Measurements from ENCODE around the gene CCR2. TPM values are rescaled to one million over a fixed set of nuclear protein-coding genes. Genes with fewer than 3 reads are reported as not detected.

The CCR2 gene
- polyA plus RNA-seq, 1 of the 3 experiments (the other 2 are of a cell fraction), result not detected

DNA sequence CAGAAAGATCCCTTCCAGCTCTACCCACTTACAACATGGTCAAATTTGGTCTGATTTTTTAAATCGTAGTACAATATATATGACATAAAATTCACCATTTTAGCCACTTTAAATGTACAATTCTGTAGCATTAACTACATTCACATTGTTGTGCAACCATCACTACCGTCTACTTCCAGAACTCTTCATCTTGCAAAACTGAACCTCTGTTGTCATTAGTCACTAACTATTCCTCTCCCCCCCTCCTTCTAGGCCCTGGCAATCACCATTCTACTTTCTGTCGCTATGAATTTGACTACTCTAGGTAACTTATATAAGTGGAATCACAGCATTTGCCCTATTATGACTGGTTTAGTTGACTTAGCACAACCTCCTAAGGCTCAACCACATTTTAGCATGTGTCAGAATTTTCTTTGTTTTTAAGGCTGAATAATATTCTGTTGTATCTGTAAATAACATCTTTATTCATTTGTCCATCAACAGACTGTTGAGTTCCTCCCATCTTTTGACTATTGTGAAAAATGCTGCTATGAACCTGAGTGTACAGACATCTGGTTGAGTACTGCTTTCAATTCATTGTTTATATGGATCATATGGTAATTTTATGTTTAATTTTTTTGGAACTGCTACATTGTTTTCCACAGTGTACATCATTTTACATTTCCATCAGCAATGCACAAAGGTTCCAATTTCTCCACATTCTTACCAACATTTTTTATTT lies 35.5 kb upstream of the CCR2 start:
- Histone ChIP-seq H3K9ac (no peak overlapping the region), H4K20me1 (ENCODE audit: insufficient read depth) (no peaks in the 10 kb centered on the region), H3K36me3 (replicated peaks in 1 of 2; ENCODE audit: control insufficient read depth in 1 of 2, insufficient read depth in 2 of 2, low read length in 1 of 2) (no peaks in the 10 kb centered on the region), H3K27ac (ENCODE audit: low read depth in 2 of 2, low read length in 1 of 2) (no peak overlapping the region), H3K4me1 (ENCODE audit: control insufficient read depth in 1 of 2, insufficient read depth in 2 of 2, low read depth in 1 of 2, low read length in 1 of 2) (no peaks in the 10 kb centered on the region), H3K4me2 (no peak overlapping the region), H3K27me3 (ENCODE audit: insufficient read depth) (no peaks in the 10 kb centered on the region), H3K4me3 (ENCODE audit: low read depth in 2 of 2, low read length in 1 of 2) (no peak overlapping the region), H3K9me3 (no peaks in the 10 kb centered on the region), H3K9me2 (no peaks in the 10 kb centered on the region), H3F3A (replicated peaks; ENCODE audit: insufficient read depth) (no peaks in the 10 kb centered on the region), H2AFZ (ENCODE audit: low read depth) (no peak overlapping the region), H3K79me2 (ENCODE audit: insufficient read depth) (no peaks in the 10 kb centered on the region)
- WGBS (ENCODE audit: low lambda C conversion rate), result 10% methylated on average over 3 of the region's 3 CpGs
- POLR2A ChIA-PET, result no interaction called here
- no peak for TF ChIP-seq ELF1 (IDR thresholded peaks at IDR 0.05)
- TF ChIP-seq, protein P1, sequence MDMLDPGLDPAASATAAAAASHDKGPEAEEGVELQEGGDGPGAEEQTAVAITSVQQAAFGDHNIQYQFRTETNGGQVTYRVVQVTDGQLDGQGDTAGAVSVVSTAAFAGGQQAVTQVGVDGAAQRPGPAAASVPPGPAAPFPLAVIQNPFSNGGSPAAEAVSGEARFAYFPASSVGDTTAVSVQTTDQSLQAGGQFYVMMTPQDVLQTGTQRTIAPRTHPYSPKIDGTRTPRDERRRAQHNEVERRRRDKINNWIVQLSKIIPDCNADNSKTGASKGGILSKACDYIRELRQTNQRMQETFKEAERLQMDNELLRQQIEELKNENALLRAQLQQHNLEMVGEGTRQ (IDR thresholded peaks at IDR 0.05; ENCODE audit: borderline replicate concordance, low read depth, low read length), result no peak
- CTCF ChIA-PET, result no interaction called here
- no peak for DNase-seq

DNA sequence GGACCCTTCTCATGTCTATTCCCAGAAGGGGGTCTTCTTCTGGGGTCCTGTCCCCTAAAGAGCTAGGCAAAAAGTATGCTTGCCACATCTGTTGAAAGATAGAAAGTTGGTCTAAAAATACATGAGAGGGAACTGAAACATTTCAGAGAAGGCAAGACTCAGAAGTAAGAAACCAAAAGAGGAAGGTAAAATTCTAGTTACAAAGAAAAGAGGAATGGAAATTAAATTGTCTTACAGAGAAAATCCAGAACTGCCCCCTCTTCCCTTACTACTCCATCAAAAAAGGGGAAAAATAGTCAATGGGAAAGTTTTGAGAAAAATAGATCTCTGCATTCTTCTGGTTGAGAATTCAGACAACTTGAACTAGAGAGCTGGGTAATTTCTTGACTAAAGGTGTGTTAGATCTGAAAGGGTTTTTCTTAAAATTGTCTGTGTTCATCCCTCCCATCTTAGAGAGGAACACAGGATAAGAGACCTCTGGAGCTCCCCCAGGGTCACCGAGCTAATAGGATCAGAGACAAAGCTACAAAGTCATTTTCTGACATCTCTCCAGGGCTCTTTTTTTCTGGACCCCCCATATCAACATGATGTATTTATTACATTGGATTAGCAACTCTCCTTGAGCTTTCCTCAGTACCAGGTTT lies 32.3 kb upstream of the CCR2 start:
- no peak overlapping the region for H3K4me3 ChIP-seq (ENCODE audit: low read depth in 2 of 2, low read length in 1 of 2)
- whole genome bisulfite sequencing (ENCODE audit: low lambda C conversion rate), result 0% methylated on average over 1 of the region's 1 CpG
- POLR2A ChIA-PET, result no interaction called here
- no peak for DNase-seq
- H3K27ac ChIP-seq (ENCODE audit: low read depth in 2 of 2, low read length in 1 of 2), result no peak overlapping the region
- no peaks in the 10 kb centered on the region for H3K4me1 ChIP-seq (ENCODE audit: control insufficient read depth in 1 of 2, insufficient read depth in 2 of 2, low read depth in 1 of 2, low read length in 1 of 2)
- CTCF ChIA-PET, result no interaction called here
- H3K9ac ChIP-seq, result no peak overlapping the region
- H3K79me2 ChIP-seq (ENCODE audit: insufficient read depth), result no peaks in the 10 kb centered on the region
- H3K36me3 ChIP-seq (replicated peaks in 1 of 2; ENCODE audit: control insufficient read depth in 1 of 2, insufficient read depth in 2 of 2, low read length in 1 of 2), result no peaks in the 10 kb centered on the region
- H3K27me3 ChIP-seq (ENCODE audit: insufficient read depth), result no peaks in the 10 kb centered on the region; the same call in 1 of the 2 replicates
- no peak overlapping the region for H2AFZ ChIP-seq (ENCODE audit: low read depth)
- no peaks in the 10 kb centered on the region for H4K20me1 ChIP-seq (ENCODE audit: insufficient read depth)
- H3K4me2 ChIP-seq, result no peak overlapping the region
- H3K9me3 ChIP-seq, result no peaks in the 10 kb centered on the region
- H3F3A ChIP-seq (replicated peaks; ENCODE audit: insufficient read depth), result no peaks in the 10 kb centered on the region
- no peaks in the 10 kb centered on the region for H3K9me2 ChIP-seq
- TF ChIP-seq NRF1 (IDR thresholded peaks at IDR 0.05; ENCODE audit: low read depth, low read length), result no peak
- TF ChIP-seq FOXM1 (IDR thresholded peaks at IDR 0.05; ENCODE audit: low read depth), result no peak
- no peak for TF ChIP-seq RCOR1 (IDR thresholded peaks at IDR 0.05; ENCODE audit: low read length)
- TF ChIP-seq MXI1 (IDR thresholded peaks at IDR 0.05; ENCODE audit: low read depth, low read length), result no peak
- TF ChIP-seq POLR2AphosphoS5 (IDR thresholded peaks at IDR 0.05; ENCODE audit: low read depth, low read length), result no peak
- TF ChIP-seq NFIC (IDR thresholded peaks at IDR 0.05; ENCODE audit: borderline replicate concordance), result no peak
- TF ChIP-seq, protein P2, sequence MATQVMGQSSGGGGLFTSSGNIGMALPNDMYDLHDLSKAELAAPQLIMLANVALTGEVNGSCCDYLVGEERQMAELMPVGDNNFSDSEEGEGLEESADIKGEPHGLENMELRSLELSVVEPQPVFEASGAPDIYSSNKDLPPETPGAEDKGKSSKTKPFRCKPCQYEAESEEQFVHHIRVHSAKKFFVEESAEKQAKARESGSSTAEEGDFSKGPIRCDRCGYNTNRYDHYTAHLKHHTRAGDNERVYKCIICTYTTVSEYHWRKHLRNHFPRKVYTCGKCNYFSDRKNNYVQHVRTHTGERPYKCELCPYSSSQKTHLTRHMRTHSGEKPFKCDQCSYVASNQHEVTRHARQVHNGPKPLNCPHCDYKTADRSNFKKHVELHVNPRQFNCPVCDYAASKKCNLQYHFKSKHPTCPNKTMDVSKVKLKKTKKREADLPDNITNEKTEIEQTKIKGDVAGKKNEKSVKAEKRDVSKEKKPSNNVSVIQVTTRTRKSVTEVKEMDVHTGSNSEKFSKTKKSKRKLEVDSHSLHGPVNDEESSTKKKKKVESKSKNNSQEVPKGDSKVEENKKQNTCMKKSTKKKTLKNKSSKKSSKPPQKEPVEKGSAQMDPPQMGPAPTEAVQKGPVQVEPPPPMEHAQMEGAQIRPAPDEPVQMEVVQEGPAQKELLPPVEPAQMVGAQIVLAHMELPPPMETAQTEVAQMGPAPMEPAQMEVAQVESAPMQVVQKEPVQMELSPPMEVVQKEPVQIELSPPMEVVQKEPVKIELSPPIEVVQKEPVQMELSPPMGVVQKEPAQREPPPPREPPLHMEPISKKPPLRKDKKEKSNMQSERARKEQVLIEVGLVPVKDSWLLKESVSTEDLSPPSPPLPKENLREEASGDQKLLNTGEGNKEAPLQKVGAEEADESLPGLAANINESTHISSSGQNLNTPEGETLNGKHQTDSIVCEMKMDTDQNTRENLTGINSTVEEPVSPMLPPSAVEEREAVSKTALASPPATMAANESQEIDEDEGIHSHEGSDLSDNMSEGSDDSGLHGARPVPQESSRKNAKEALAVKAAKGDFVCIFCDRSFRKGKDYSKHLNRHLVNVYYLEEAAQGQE (IDR thresholded peaks at IDR 0.05; ENCODE audit: low read depth, low read length), result no peak
- TF ChIP-seq, protein P3, sequence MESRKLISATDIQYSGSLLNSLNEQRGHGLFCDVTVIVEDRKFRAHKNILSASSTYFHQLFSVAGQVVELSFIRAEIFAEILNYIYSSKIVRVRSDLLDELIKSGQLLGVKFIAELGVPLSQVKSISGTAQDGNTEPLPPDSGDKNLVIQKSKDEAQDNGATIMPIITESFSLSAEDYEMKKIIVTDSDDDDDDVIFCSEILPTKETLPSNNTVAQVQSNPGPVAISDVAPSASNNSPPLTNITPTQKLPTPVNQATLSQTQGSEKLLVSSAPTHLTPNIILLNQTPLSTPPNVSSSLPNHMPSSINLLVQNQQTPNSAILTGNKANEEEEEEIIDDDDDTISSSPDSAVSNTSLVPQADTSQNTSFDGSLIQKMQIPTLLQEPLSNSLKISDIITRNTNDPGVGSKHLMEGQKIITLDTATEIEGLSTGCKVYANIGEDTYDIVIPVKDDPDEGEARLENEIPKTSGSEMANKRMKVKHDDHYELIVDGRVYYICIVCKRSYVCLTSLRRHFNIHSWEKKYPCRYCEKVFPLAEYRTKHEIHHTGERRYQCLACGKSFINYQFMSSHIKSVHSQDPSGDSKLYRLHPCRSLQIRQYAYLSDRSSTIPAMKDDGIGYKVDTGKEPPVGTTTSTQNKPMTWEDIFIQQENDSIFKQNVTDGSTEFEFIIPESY (IDR thresholded peaks at IDR 0.05; ENCODE audit: borderline replicate concordance, low read depth), result no peak
- no peak for TF ChIP-seq RFX5 (IDR thresholded peaks at IDR 0.05; ENCODE audit: low read length)
- no peak for TF ChIP-seq TEAD4 (IDR thresholded peaks at IDR 0.05; ENCODE audit: borderline replicate concordance, insufficient read depth)
- no peak for TF ChIP-seq MEF2A (IDR thresholded peaks at IDR 0.05; ENCODE audit: borderline replicate concordance, low read depth)
- no peak for TF ChIP-seq JUND (IDR thresholded peaks at IDR 0.05)
- TF ChIP-seq CHD2 (IDR thresholded peaks at IDR 0.05; ENCODE audit: low read length, partially characterized antibody), result no peak
- TF ChIP-seq RXRA (IDR thresholded peaks at IDR 0.05; ENCODE audit: borderline replicate concordance, low read depth), result no peak
- TF ChIP-seq RAD21 (IDR thresholded peaks at IDR 0.05; ENCODE audit: low read length), result no peak
- TF ChIP-seq, protein P1 (IDR thresholded peaks at IDR 0.05; ENCODE audit: borderline replicate concordance, low read depth, low read length), result no peak
- TF ChIP-seq, protein P4, sequence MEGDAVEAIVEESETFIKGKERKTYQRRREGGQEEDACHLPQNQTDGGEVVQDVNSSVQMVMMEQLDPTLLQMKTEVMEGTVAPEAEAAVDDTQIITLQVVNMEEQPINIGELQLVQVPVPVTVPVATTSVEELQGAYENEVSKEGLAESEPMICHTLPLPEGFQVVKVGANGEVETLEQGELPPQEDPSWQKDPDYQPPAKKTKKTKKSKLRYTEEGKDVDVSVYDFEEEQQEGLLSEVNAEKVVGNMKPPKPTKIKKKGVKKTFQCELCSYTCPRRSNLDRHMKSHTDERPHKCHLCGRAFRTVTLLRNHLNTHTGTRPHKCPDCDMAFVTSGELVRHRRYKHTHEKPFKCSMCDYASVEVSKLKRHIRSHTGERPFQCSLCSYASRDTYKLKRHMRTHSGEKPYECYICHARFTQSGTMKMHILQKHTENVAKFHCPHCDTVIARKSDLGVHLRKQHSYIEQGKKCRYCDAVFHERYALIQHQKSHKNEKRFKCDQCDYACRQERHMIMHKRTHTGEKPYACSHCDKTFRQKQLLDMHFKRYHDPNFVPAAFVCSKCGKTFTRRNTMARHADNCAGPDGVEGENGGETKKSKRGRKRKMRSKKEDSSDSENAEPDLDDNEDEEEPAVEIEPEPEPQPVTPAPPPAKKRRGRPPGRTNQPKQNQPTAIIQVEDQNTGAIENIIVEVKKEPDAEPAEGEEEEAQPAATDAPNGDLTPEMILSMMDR (IDR thresholded peaks at IDR 0.05), result no peak
